IPS DF 6.9 (cell line): Measurements from ENCODE around the gene EXOC6B.

ENCODE experiments used
- DNase-seq: peaks from one replicate; pipeline ENCODE4 v3.0.0-alpha.2; 2013; ENCODE audit warnings: low read depth, low spot score
- H3K27ac ChIP-seq: one replicate; pipeline ENCODE4 v1.5.1; 2013; ENCODE audit warnings: low read length, control low read depth
- H3K27me3 ChIP-seq: 2 replicates; pipeline ENCODE4 v1.6.1; 2013; ENCODE audit warnings: mild to moderate bottlenecking, low read length; ENCODE audit not compliant: control insufficient read depth, insufficient read depth
- H3K36me3 ChIP-seq: 2 replicates; pipeline ENCODE4 v1.6.1; 2013; ENCODE audit warnings: low read length; ENCODE audit not compliant: control insufficient read depth, insufficient read depth
- H3K4me1 ChIP-seq: 2 replicates; pipeline ENCODE4 v1.6.1; 2013; ENCODE audit warnings: low read length; ENCODE audit not compliant: control insufficient read depth, insufficient read depth
- H3K4me3 ChIP-seq: 2 replicates; pipeline ENCODE4 v1.5.1; 2013; ENCODE audit warnings: mild to moderate bottlenecking, low read length
- H3K9me3 ChIP-seq: 2 replicates; pipeline ENCODE4 v1.6.1; 2013; ENCODE audit warnings: low read length, inconsistent platforms; ENCODE audit not compliant: control insufficient read depth, insufficient read depth
- WGBS: extraction: QIAGEN DNeasy Blood & Tissue Kit; methylation state at CpG from one replicate; pipeline ENCODE4 v1.1.7; 2013; ENCODE audit warnings: mixed read lengths, missing lambda C conversion rate; ENCODE audit not compliant: insufficient read length, insufficient coverage; 5-methylcytosine and 5-hydroxymethylcytosine counted together

EXOC6B gene

DNA sequence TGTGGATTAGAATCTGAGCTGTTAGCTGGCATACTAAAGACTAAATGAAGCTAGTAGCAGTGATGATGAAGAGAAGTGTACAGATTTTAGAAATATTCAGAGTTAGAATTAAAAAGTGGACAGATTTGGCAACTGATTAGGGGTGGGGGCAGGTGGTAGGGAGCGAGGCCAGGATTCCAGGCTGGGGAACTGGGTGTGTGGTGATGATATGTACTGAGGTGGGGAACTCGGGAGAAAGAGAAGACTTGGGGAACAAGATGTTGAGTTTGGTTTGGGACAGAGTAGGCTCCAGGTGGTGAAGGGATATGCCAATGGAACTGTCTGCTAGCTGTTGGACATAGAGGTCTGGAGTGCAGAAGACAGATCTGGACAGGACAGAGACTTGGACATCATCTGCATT is 669.0 kb downstream of the EXOC6B start:
- H3K4me1 ChIP-seq, result no peaks in the 10 kb centered on the region
- no peaks in the 10 kb centered on the region for H3K27me3 ChIP-seq
- no peak for DNase-seq
- no CpG with 5 or more reads among the region's 2 CpGs for WGBS
- no peaks in the 10 kb centered on the region for H3K36me3 ChIP-seq
- H3K27ac ChIP-seq, result no peak overlapping the region
- H3K9me3 ChIP-seq, result no peaks in the 10 kb centered on the region
- no peak overlapping the region for H3K4me3 ChIP-seq

DNA sequence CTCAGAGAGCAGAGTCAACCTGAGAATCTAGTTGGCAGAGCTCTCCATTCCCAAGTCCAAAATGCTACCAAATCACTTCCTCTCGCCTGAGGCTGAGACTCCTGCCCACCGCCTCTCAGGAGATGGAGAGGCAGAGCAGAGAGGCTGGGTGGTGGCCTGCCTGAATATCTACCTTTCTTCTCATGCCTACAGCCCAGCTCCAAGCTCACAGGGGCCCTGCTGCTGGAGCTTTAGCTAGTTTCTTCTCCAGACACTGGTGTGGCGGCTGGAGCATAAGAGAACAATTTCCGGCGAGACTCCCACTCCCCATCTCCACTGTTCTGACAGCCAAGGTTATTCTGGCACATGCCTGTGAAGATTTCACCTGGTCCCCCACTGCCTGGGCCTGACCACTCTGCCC is 670.1 kb downstream of the EXOC6B start:
- WGBS, result no CpG with 5 or more reads among the region's 5 CpGs

DNA sequence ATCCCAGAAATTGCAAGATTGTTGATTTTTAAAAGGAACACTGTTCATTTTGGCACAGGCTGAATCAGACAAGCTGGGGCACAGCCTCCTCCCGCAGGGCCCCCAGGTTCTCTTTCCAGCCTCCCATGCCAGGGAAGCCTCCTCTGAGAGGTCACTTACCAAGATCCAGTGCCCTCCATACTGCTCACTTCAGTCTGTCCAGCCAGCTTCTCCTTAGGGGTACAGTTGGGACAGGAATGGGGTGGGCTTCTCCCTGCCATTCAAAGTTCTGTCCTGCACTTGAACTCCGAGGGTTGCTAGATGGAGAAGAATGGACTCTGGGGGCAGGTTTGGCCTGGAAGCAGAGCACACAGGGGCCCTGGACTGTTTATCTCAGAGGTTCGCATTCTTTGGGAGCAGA is 670.7 kb downstream of the EXOC6B start:
- Histone ChIP-seq H3K36me3 (no peaks in the 10 kb centered on the region), H3K9me3 (no peaks in the 10 kb centered on the region), H3K4me1 (0 out of 2 replicates have a peak, but pooled peaks cover under 1% of the 10 kb centered on the region), H3K4me3 (no peak overlapping the region), H3K27ac (no peak overlapping the region), H3K27me3 (peaks cover 11% of the 10 kb centered on the region)
- DNase-seq, result no peak
- WGBS, result no CpG with 5 or more reads among the region's 3 CpGs

More for the DNA sequence above, 670.1 kb downstream of the EXOC6B start:
- no peak for DNase-seq
- Histone ChIP-seq H3K27ac (no peak overlapping the region), H3K27me3 (peaks cover 7% of the 10 kb centered on the region; the same call in 1 of the 2 replicates), H3K9me3 (no peaks in the 10 kb centered on the region), H3K36me3 (no peaks in the 10 kb centered on the region), H3K4me3 (no peak overlapping the region), H3K4me1 (no peaks in the 10 kb centered on the region)

DNA sequence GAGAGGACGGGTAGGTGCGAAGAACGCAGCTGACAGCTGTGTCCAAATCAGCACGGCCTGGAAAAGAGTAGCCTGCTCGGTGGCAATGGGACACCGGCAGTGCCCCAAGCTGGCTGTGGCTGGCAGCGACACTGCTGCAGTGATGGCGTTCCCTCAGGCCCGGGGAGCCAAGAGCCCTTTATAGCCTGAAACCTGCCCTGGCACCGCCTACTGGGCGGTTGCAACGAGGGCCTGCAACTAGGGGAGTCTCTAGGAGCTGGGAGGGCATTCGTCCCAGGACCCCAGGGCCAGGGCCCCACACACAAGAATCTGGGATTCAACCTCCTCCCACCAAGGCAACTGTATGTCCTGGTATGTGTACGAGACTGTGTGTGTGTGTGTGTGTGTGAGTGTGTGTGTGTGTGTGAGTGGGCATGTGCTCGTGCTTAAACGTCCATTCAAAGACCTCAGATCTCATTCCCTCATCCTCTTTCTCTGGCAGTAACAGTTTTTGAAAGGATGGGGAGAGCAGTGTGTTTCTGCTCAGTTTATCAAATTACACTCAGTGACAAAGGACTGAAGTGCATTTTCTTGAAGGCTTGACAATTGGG is 671.4 kb downstream of the EXOC6B start:
- H3K36me3 ChIP-seq, result no peaks in the 10 kb centered on the region
- no peak overlapping the region for H3K4me3 ChIP-seq
- H3K4me1 ChIP-seq, result peaks cover 4% of the 10 kb centered on the region; the same call in 1 of the 2 replicates
- no CpG with 5 or more reads among the region's 16 CpGs for WGBS
- no peaks in the 10 kb centered on the region for H3K9me3 ChIP-seq
- no peak overlapping the region for H3K27ac ChIP-seq
- DNase-seq, result no peak
- peaks cover 18% of the 10 kb centered on the region for H3K27me3 ChIP-seq

DNA sequence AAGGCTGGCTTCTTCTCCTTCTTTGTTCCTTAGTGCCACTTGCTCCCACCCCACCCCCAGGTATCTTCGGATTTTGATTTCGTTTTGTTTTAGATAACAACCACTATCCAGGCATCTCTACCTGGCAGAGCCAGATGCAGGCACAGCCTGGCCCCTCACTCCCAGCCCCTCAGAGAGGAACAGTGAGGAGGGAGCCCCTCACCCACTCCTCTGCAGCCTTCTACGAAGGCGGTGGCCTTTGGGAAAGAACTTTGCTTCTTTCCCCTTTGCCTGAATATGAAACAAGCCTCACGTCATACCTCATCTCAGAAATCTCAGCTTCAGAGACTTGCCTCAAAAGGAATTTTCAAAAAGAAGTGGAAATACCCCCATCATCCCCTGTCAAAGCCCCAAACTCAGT is 671.9 kb downstream of the EXOC6B start:
- H3K4me1 ChIP-seq, result peaks cover 6% of the 10 kb centered on the region
- WGBS, result no CpG with 5 or more reads among the region's 5 CpGs
- no peak overlapping the region for H3K27ac ChIP-seq
- H3K9me3 ChIP-seq, result no peaks in the 10 kb centered on the region
- H3K27me3 ChIP-seq, result peaks cover 23% of the 10 kb centered on the region
- H3K4me3 ChIP-seq, result no peak overlapping the region
- DNase-seq, result no peak
- H3K36me3 ChIP-seq, result no peaks in the 10 kb centered on the region

DNA sequence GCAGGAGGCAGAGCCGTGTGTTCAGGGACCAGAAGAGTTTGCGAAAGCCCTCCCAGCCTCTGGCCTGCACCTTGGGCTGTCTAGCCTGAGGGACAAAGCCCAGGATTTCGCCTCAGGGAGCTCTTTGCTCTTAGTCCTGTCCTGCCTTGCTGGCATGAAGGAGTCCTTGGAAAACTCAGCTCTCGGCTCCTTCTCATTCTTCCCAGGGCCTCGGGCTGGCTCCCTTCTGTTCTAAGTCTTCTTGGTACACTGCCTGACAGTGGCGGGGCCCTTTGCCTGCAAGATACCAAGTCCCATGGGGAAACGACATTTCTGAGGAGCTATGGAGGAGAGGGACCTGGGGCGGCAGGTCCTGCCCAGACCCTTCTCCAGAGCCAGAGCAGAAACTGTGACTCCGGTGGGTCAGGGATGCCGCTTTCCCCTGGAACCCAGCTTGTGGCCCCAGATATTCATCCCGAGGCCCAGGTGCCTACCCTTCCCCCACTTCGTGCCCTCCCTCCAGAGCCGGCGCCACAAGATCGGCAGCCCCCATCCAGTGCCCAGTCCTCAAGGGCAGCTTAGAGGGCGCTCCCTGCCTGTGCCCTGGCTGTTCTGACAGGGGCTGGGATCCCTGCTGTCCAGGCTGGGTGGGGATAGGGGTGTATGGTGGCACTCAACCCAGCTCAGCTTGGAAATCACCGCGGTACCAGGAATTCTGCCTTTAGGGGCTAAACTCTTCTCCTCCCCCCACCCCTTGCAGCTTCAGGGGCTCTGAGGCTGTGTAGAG is 672.6 kb downstream of the EXOC6B start:
- no CpG with 5 or more reads among the region's 18 CpGs for WGBS
- Histone ChIP-seq H3K36me3 (no peaks in the 10 kb centered on the region), H3K27me3 (peaks cover 26% of the 10 kb centered on the region), H3K4me3 (no peak overlapping the region), H3K27ac (no peak overlapping the region), H3K9me3 (no peaks in the 10 kb centered on the region), H3K4me1 (peaks cover 6% of the 10 kb centered on the region)
- no peak for DNase-seq

DNA sequence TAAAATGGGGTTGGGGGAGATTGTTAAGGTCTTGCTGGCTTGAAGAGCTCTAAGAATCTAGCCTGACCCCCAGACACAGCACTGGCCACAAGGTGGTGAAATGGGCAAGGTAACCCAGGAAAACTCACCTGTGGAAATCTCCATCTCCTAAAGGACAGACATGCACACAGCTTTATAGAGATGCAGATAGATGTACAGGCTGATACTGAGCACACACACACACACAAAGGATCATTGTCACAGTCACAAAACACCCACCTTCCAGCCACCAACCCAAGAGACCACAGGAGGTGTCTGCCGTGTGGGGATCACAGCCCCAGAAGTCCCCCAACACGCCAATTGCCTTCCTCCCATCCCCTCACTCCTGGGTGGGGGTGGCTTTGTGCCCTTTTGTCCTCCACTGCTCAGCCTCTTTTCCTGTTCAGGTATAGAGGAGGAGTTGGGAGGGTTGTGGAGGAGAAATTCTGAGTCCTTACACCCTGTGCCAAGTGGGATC is 674.9 kb downstream of the EXOC6B start:
- no peak for DNase-seq

DNA sequence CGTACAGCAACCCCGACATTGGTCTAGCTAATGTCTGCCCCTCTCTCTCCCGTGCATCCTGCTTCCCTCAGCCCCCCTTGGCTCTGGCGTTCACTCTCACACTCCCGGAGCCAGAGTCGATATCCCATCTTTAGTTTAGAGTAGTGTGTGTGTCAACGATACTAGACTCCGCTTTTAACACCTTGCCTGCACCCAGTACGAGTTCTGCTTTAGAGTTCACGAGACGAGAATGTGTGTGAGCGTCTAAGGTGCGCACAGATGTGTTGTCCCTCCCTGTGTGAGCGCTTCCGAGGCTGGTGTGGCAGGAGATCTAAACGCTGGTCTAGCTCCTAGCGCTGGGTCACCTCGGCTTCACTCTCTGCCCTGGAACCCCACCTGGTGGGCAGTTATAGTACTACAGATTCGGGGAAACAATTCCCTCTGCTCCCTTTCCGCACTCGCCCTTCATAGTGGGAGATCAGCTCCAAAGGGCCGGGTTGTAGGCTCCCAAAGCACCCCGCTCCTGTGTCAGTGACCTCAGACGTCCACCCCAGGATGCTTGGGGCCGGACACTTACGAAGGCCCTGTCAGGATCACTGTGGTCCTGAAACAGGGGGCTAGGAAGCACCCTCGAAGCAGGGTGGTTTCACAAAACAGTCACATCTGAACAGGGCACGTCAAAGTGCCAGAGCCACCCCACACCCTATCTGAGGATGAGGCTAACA is 675.5 kb downstream of the EXOC6B start:
- no peak for DNase-seq
- Histone ChIP-seq H3K27me3 (peaks cover 47% of the 10 kb centered on the region), H3K4me1 (peaks cover 9% of the 10 kb centered on the region), H3K27ac (no peak overlapping the region), H3K4me3 (no peak overlapping the region; the same call in 1 of the 2 replicates), H3K36me3 (no peaks in the 10 kb centered on the region), H3K9me3 (no peaks in the 10 kb centered on the region)
- WGBS, result no CpG with 5 or more reads among the region's 28 CpGs

More for the DNA sequence above, 674.9 kb downstream of the EXOC6B start:
- no CpG with 5 or more reads among the region's 2 CpGs for WGBS
- Histone ChIP-seq H3K4me1 (peaks cover 9% of the 10 kb centered on the region), H3K36me3 (no peaks in the 10 kb centered on the region), H3K27me3 (peaks cover 45% of the 10 kb centered on the region), H3K27ac (no peak overlapping the region), H3K4me3 (no peak overlapping the region), H3K9me3 (no peaks in the 10 kb centered on the region)

DNA sequence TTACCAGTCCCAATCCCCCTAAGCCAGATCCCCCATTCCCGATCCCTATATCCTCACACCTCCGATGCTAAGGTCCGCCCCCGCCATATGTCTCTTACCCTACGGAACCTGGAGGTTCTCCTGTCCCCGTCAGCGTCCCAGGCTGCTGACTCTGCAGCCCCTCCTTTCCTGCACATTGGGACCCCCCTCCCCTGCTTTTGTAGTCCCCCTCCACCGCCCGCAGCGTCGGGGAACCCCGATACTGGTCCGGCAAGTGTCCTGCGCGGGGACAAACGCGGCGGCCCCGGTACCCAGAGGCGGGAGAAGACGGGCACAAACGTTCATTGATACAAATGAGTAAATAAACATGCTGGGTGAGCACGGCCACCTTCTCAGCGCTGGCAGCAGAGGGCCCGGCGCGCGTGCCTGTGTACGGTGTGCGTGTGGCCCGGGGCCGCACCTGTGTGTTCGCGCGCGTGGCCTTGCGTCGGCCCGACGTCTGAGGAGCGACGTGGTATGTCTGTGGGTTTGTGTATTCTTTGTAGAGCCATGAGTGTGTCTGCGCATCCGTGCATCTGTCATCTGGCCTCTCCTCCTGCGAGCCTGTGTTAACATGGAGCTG is 676.2 kb downstream of the EXOC6B start:
- Histone ChIP-seq H3K27me3 (peaks cover 47% of the 10 kb centered on the region), H3K36me3 (no peaks in the 10 kb centered on the region), H3K4me1 (peaks cover 9% of the 10 kb centered on the region), H3K9me3 (no peaks in the 10 kb centered on the region), H3K4me3 (peak overlapping the region; percentile 6; the same call in 1 of the 2 replicates), H3K27ac (no peak overlapping the region)
- no CpG with 5 or more reads among the region's 45 CpGs for WGBS
- no peak for DNase-seq
